ENCODE measurements around the gene SRP9. TPM values are rescaled to one million over a fixed set of nuclear protein-coding genes. Genes with fewer than 3 reads are reported as not detected.
"Not testable (repeated sequence)": the region's sequence is repeated elsewhere in the genome, so short reads cannot be mapped to it uniquely, and the experiment has no call there.

Gene SRP9
- total RNA-seq, 1 donor from 2014 or later: 368 TPM

GRCh38 chr1:225812488-225813213 is 35.0 kb downstream of the SRP9 start:
- no peak for FAIRE-seq

DNA sequence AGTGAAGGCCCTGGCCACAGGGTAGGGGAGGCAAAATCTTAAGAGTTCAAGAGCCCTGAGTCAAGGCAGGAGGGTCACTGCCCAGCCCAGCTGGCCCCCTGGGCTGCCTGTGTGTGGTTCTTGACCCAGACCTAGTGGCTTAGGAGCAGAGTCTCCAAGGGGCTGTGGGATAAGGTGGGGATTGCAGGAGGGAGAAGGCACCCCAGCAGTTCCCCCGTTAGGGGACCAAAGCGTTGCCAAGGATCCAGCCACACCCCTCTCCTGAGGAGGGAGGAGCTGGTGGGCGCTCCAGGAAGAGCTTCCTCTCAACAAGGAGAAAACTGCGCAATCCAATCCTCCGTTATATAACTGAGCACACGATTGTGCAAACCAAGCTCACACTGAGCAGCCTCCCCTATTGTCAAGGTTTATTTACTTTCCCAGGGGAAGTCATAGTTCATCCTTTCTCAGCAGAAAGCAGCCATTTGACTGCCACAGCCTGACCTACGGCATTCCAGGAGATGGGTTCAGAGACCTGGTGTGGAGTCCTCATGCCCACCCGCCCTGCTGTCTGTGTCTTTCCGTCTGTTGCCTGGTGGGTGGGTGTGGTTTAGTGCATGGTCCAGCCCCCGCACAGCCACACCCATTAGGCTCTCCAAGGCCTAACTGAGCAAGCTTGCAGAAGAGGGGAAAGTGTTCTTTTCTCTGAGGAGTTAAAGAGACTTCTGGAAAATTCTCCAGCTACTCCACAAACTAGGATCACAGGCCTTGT is 35.8 kb downstream of the SRP9 start:
- no peak for FAIRE-seq
- peak in 1 of 2 donors; percentile 32 for DNase-seq (ENCODE audit: low spot score in 2 of 2)

More at GRCh38 chr1:225812488-225813213, 35.0 kb downstream of the SRP9 start:
- DNase-seq (ENCODE audit: low spot score in 2 of 2): no peak

- DNase-seq (ENCODE audit: low spot score in 2 of 2) (no peak), FAIRE-seq (no peak)
Measured at GRCh38 chr1:225814381-225814780, 36.8 kb downstream of the SRP9 start.

DNA sequence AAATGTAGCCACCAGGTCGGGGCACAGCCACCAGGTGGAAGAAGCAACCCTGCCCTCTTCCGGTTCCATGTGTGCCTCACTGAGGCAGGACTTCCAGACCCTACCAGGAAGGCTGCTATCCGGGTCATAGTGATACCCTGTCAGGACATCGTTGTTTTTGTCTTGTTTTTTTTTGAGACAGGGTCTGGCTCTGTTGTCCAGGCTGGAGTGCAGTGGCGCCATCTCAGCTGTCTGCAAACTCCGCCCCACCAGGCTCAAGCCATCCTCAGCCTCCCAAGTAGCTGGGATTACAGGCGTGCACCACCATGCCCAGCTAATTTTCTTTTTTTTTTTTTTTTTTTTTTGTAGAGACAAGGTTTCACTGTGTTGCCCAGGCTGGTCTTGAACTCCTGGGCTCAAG is 37.5 kb downstream of the SRP9 start:
- FAIRE-seq; DNase-seq (ENCODE audit: low spot score in 2 of 2): not testable (repeated sequence)

DNA sequence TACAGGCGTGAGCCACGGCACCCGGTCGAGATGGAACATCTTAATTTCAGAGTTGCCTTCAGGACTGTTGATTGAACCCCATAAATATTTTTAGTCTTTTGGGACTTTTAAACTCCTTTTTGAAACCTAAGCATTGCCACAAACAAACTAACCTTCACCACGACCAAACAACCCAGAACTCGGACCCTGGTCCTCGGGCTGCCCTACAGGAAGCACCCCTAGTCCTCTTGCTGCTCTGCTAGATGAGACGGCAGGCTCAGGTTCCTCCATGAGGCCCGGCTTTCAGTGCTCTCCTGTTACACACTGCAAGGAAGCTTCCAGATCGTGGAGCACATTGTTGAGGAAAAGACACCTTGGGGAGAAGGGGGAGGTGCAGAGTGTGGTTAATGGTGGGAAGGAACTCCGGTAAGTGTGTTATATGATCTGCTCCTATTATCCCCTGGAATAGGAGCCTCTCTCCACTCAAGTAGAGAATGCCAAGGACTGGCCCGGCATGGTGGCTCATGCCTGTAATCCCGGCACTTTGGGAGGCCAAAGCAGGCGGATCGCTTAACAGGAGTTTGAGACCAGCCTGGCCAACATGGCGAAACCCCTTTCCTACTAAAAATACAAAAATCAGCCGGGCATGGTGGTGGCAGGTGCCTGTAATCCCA is 38.0 kb downstream of the SRP9 start:
- no peak for FAIRE-seq
- no peak for DNase-seq (ENCODE audit: low spot score in 2 of 2)

DNA sequence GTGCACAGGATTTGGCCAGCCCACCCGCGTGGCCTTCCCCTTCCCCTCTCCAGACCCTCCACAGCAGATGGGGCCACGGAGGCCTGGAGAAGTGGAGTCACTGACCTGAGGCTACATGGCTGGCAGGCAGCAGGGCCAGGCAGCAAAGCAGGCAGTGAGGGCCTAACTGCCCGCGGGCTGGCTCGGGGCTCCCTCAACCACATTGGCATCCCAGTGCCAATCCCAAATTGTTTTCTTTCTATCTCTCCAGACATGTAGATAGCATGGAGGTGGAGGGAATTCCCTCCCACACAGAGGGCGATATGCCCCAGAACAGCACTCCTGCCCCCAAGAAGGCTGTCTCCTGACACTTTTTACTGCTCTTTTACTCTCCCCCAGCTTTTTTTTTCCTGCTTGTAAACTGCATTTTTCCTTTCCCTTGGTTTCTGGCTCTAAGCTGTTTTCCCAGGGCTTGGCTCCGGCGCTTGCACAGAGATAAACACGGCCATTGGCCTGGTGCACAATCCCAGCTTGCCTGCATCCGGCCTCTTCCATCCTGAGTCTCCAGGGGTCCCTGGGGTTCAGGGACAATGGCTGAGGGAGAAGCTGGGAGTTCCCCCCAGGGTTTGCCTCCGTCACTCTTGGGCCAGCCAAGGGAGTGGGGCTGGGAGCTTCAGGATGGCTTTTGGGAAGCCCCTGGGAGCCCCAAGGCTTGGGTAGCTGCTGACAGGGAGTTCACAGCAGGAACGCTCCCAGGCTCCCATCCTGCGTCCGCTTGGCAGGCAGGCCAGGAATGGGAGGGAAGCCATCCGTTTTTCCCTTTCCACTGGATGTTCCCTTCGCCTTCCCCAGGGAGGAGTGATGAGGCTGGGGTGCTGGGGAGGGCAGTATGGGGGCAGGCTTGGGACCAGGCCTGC is 39.3 kb downstream of the SRP9 start:
- DNase-seq (ENCODE audit: low spot score in 2 of 2) (no peak), FAIRE-seq (no peak)

DNA sequence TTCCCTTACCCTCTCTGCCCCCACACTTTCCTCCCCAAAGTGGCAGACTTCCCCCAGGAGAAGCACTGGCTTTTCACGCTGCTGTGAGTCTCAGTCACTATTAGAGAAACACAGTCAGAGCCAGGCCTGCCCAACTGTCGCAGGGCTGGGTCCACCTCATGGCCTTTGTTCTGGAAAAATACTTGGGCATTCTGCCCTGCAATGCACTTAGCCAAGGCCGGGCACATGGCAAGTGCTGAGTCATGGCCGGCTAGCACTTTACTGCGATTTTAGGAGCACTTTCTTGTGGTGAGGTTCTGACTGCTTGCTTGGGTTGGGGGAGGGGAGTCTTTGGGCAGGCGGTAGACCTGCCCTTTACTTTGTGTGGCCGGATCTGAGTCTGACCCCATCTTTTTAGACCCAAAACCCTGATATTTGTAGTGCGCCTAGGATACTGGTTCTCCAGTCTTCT is 40.0 kb downstream of the SRP9 start:
- DNase-seq (ENCODE audit: low spot score in 2 of 2): peak; percentile 63
- no peak for FAIRE-seq

- DNase-seq (ENCODE audit: low spot score in 2 of 2) (no peak), FAIRE-seq (no peak)
Measured at GRCh38 chr1:225818229-225818628, 40.6 kb downstream of the SRP9 start.

GRCh38 chr1:225819346-225820192 is 41.9 kb downstream of the SRP9 start:
- no peak for FAIRE-seq
- no peak for DNase-seq (ENCODE audit: low spot score in 2 of 2)

DNA sequence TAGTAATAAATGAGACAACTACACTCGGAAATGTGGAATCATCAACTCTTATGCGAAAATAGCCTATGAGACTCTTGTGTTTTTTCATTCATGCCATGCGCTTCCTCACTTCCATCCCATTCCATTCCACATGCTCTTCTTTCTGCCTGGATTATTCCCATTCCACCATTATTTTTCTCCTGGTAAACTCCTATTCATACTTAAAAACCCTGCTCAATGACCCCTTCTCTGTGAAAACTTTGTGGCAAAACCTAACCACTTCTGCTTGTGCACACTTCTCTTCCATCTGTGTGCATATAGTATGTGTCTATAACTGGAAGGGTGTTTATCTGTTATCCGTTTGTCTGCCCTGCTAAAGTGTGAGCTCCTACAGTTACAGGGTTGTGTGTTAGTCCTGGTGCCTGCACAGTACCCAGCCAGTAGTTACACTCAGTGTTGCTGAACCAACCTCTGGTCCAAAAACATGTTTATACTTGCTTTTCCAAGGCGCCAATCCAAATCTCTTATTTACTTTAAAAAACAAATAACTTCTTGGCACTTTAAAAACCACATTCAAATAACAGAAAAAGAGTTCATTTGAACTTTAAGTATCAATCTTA is 43.0 kb downstream of the SRP9 start:
- FAIRE-seq (no peak), DNase-seq (ENCODE audit: low spot score in 2 of 2) (no peak)

DNA sequence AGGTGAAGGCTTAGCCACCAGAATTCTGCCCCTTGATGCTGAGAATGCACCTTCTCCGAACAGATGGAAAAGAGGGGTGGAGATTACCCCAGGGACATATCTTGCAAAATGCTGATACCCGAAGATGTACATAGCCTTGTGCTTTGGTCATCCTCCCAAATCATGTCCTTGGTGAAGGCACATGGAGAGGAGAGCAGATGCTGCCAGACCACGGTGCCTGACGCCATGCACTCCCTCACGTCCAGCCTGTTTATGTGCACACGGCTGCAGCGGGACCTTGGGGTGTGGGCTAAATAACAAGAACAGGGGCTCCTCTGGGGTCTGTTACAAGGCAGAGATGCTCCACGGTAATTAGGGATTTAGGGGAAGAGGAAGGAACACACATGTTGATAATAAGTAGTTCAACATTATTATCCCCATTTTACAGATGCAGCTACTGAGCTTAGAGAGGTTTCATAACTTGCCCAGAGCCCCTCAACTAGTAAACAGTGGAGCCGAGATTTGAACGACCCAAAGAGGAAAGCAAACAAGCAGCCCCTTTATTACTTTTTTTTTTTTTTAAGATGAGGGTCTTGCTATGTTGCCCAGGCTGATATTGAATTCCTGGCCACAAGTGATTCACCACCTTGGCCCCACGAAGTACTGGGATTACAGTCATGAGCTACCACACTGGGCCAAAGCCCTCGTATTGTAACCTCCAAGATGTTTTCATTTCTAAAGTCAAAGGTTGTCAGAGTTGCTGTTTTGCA is 45.2 kb downstream of the SRP9 start:
- FAIRE-seq (no peak), DNase-seq (ENCODE audit: low spot score in 2 of 2) (no peak)

DNA sequence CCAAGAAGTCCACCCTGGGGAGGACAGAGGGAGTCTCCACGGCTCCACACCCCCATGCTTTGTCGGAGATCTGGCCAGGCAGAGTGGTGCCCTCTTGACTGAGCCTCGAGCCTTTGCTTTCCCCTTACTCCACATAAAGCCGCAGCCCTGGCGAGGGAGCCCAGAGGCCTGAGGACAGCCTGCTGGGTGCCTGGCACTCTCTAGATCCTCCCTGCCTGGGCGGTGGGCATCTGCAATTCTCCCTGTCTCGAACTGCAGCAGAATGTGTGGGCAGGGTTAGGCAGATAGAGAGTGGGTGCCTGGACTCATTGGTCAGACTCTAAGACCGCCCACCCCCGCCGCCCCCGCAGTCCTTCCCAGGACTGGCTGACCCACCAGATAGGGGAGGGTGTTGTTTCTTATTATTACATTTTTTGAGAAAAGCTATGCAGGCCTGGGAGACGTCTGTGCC is 46.2 kb downstream of the SRP9 start:
- DNase-seq (ENCODE audit: low spot score in 2 of 2) (no peak), FAIRE-seq (no peak)

DNA sequence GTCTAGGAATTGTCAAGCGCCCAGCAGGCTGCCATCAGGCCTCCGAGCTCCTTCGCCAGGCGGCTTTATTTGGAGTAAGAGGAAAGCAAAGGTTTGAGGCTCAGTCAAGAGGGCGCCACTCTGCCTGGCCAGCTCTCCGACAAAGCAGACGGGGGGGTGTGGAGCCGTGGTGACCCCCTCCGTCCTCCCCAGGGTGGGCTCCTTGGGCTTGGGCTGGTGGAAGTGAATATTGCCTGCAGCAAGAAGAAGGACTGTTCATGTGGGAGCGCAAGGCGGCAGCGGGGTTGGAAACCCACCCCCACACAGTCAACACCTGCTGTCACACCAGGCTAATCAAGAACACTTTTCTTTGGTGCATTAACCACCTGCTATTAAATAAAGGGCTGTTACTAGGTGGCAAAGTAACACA is 46.9 kb downstream of the SRP9 start:
- no peak for DNase-seq (ENCODE audit: low spot score in 2 of 2)
- FAIRE-seq: no peak

DNA sequence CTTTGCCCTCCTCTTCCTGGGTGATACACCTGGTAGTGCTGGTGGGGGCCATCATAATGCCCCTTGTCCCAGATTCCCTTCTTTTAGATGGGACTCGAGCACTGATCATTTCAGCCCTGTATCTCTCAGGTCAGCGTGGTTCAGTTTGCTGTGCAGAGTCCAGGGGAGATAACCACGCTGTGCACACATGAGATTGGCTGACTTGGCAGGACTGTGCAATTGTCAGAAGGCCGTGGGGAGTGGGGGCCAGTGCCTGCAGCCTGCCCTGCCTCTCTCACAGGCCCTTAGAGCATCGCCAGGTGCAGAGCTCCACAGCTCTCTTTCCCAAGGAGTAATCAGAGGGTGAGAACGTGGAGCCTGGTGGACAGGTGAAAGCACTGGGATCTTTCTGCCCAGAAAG is 47.5 kb downstream of the SRP9 start:
- DNase-seq (ENCODE audit: low spot score in 2 of 2) (no peak), FAIRE-seq (no peak)

- no peak for FAIRE-seq
- no peak for DNase-seq (ENCODE audit: low spot score in 2 of 2)
Measured at GRCh38 chr1:225825607-225826007, 48.0 kb downstream of the SRP9 start.

DNA sequence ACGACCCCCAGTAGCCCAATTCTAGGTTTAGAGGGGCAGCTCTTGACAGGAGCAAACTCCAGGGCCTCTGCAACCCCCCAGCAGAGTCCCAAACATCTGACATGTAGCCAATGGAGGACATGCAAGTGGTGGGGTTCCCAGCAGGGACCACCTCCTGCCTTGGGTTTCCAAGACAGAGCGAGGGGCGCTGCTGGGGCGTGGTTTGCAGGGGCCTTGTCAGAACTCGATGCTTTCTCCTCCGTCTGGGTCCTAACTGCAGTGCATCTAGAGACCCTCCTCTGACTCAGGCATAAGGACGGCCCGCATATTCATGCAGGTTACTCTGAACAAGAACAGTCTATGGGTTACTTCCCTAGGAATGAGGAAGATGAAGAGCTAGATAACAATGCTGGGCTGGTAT is 49.5 kb downstream of the SRP9 start:
- no peak for DNase-seq (ENCODE audit: low spot score in 2 of 2)
- no peak for FAIRE-seq

DNA sequence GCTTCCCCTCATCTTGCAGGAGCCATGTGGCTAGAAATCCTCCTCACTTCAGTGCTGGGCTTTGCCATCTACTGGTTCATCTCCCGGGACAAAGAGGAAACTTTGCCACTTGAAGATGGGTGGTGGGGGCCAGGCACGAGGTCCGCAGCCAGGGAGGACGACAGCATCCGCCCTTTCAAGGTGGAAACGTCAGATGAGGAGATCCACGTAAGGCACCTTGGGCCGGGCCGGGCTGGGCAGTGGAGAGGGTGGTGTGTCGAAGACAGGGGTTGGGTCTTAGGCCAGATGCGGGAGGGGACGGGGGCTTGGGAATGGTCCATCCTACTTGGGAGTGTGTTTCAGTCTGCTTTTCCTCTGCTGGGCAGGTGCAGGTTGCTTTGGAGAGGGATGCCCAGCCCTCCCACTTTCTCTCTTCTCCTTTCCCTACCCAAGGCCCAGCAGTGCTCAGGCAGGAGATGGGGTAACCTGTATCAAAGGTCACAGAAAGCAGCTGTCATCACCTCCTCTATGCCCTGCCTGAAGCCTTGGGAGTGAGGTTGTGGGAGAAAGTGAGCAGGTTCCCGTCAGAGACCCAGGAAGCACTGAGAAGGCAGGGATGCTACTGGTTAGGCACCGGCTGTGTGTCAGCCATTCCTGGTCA is 51.2 kb downstream of the SRP9 start:
- FAIRE-seq (no peak), DNase-seq (ENCODE audit: low spot score in 2 of 2) (no peak)

GRCh38 chr1:225830841-225831240 is 53.2 kb downstream of the SRP9 start:
- DNase-seq (ENCODE audit: low spot score in 2 of 2) (no peak), FAIRE-seq (no peak)

All from frontal cortex (tissue), 4 donors.